Mononuclear cell (primary cell): ENCODE data around the gene NMU. TPM values are rescaled to one million over a fixed set of nuclear protein-coding genes. Genes with fewer than 3 reads are reported as not detected.
"Not testable (repeated sequence)": the region's sequence is repeated elsewhere in the genome, so short reads cannot be mapped to it uniquely, and the experiment has no call there.

Experiments used
- H3K27me3 ChIP-seq: 2 replicates; pipeline ENCODE4 v1.6.0; 2011; ENCODE audit warnings: low read length, control low read depth; ENCODE audit not compliant: insufficient read depth
- H3K4me1 ChIP-seq: 2 replicates; pipeline ENCODE4 v1.5.1; 2011; ENCODE audit warnings: mild to moderate bottlenecking, low read length, control low read depth; ENCODE audit not compliant: insufficient read depth
- H3K4me3 ChIP-seq: 2 replicates; pipeline ENCODE4 v1.5.1; 2011; ENCODE audit warnings: mild to moderate bottlenecking, low read length, moderate library complexity
- H3K9me3 ChIP-seq: 2 replicates; pipeline ENCODE4 v1.5.1; 2011; ENCODE audit warnings: low read depth, mild to moderate bottlenecking, control low read depth, low read length
- total RNA-seq: library from RNA; depleted of rRNA; stranded (reverse); fragments of >200 nt; gene quantifications from one replicate; pipeline ENCODE4 v1.2.3, GENCODE V29; 2012

The NMU gene
- total RNA-seq, 1 donor = not detected

GRCh38 chr4:55554453-55555030, 81.6 kb downstream of the NMU start:
- Histone ChIP-seq H3K4me3 (no peak overlapping the region), H3K9me3 (no peaks in the 10 kb centered on the region), H3K4me1 (no peaks in the 10 kb centered on the region), H3K27me3 (no peaks in the 10 kb centered on the region)

DNA sequence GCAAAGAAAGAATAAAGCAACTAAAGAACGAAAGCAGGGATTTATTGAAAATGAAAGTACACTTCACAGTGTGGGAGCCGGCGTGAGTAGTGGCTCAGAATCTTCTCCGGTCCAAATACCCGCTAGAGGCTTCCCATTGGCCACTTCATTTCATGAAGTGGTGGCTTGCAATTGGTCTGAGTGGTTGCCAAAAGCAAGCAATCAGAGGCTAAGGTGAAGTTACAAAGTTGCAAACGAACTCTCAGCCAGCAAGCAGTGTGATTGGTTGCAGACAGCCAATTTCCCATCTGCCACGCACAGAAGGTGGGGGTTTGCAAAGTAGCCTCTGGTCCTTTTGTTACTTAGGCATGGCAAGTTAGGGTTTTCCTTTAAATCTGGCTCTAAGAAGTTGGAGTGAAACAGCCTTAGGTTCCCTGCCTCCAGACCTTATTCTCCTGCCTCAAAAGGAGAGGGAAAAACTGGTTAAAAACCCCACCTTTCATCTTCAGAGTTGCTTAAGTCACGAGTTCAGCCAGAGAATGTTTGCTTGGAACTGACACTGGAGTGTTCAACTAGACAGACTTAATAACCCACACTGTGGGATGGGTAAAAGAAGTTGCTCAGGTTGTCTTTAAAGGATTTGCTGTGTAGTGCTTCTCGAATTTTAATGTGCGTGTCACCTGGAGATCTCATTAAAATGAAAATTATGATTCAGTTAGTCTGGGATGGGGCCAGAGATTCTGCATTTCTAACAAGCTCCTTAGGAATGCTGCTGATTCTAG, 82.5 kb downstream of the NMU start:
- H3K4me3 ChIP-seq = no peak overlapping the region
- no peaks in the 10 kb centered on the region for H3K4me1 ChIP-seq
- H3K27me3 ChIP-seq = no peaks in the 10 kb centered on the region
- H3K9me3 ChIP-seq = no peaks in the 10 kb centered on the region

- not testable (repeated sequence) for H3K4me3 ChIP-seq, H3K9me3 ChIP-seq
Measured at GRCh38 chr4:55551964-55552363, 84.1 kb downstream of the NMU start.

DNA sequence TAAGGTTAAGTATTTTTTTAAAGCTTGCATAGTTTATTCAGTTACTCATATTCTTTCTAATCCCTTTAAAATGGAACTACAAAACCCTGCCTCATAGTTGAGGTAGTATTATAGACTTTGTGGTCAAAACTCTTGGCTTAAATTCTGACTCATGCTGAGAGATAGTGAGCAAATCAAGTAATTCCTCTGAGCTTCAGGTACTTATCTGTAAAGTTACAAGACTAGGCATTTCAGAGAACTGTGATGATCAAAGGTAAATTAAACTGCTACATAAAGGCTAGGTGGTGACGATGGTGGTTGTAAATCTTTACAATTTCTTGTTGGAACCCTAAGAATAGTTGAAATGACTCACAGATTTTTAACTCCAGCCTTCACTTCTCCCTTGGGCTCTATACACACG, 86.2 kb downstream of the NMU start:
- Histone ChIP-seq H3K4me3 (no peak overlapping the region), H3K27me3 (peaks cover 4% of the 10 kb centered on the region), H3K9me3 (no peaks in the 10 kb centered on the region), H3K4me1 (peaks cover 15% of the 10 kb centered on the region)

More at GRCh38 chr4:55551964-55552363, 84.1 kb downstream of the NMU start:
- not testable (repeated sequence) for H3K4me1 ChIP-seq, H3K27me3 ChIP-seq

- no peak overlapping the region for H3K4me3 ChIP-seq
- peaks cover 4% of the 10 kb centered on the region for H3K27me3 ChIP-seq
- H3K4me1 ChIP-seq = peaks cover 16% of the 10 kb centered on the region
- no peaks in the 10 kb centered on the region for H3K9me3 ChIP-seq
Measured at GRCh38 chr4:55547918-55548317, 88.2 kb downstream of the NMU start.

- peaks cover 4% of the 10 kb centered on the region for H3K27me3 ChIP-seq
- H3K9me3 ChIP-seq = no peaks in the 10 kb centered on the region
- peaks cover 16% of the 10 kb centered on the region for H3K4me1 ChIP-seq
- H3K4me3 ChIP-seq = peak overlapping the region; percentile 69
Measured at GRCh38 chr4:55547466-55547770, 88.7 kb downstream of the NMU start.

GRCh38 chr4:55546756-55547465, 89.2 kb downstream of the NMU start, which contains the start of gene CLOCK:
Gene CLOCK, minus strand, starts transcription at chr4:55546909. Its CDS starts 64,124 bp downstream, at chr4:55482785.
- peaks cover 4% of the 10 kb centered on the region for H3K27me3 ChIP-seq
- H3K4me3 ChIP-seq = peak within 1 kb of the TSS; percentile 69
- no peaks in the 10 kb centered on the region for H3K9me3 ChIP-seq
- peaks cover 16% of the 10 kb centered on the region for H3K4me1 ChIP-seq

DNA sequence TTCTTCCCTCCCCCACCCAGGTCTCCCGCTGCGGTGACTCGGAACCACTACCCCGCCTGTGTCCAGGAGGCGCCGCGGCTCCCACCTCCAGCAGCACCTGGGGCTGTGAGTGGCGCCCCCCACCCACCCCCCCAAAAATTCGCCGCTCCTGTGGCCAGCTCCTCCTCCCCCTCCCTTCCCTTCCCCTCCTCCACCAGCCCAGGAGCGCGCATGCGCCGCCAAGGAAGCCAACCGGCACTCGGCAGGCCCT, 89.7 kb downstream of the NMU start:
- H3K27me3 ChIP-seq = peaks cover 4% of the 10 kb centered on the region
- no peaks in the 10 kb centered on the region for H3K9me3 ChIP-seq
- peaks cover 16% of the 10 kb centered on the region for H3K4me1 ChIP-seq
- peak overlapping the region; percentile 69 for H3K4me3 ChIP-seq

DNA sequence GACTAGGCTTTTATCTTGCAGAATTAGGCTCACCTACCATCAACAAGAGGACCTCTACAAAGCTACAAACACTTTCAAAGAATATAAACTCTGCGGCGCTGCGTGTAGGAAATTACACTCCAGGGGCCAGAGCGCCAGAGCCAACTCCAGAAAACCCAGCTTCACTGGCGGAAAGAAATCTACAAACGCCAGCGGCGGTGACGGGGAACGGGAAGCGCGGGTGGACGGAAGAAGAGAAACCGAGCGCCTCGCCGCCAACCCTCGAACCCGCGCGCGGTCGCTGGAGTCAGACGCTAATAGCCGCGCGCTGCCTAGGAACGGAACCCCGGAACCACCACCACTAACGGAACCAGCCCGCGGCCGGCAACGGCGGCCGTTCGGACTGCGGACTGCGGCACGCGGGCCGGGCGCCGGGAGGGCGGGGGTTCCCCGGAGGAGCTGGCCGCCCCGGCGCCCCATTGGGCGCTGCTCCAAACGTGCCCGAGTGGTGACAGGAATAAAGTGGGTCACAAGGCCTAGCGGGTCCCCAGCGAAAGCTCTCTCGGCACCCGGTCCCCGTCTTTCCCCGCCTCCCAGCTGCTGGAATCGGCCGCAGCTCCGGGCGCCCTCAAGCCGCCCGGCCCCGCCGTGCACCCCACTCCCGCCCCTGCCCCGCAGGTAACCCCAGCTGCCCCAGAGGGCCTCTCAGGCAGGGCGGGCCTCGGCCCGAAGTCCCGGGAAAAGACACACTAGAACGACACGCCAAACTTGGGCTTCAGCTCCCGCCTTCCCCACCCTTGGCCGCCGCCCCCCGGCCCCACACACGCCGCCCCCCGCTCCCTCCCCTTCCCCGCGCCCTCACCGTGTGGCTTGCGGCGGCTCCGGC, 90.2 kb downstream of the NMU start:
- peaks cover 16% of the 10 kb centered on the region for H3K4me1 ChIP-seq
- H3K27me3 ChIP-seq = peaks cover 4% of the 10 kb centered on the region
- peak overlapping the region; percentile 63 for H3K4me3 ChIP-seq
- no peaks in the 10 kb centered on the region for H3K9me3 ChIP-seq

Other genes with a start within 250 kb of the NMU start
- gene TMEM165, start 240.3 kb downstream of the NMU start, total RNA-seq = 48.4 TPM
- gene CLOCK, start 89.4 kb downstream of the NMU start, total RNA-seq = 8.2 TPM
- not detected for gene PDCL2, start 44.1 kb downstream of the NMU start, total RNA-seq
- not detected for gene EXOC1L, start 183.5 kb upstream of the NMU start, total RNA-seq
- 24.8 TPM for gene EXOC1, start 217.3 kb upstream of the NMU start, total RNA-seq